ENCODE measurements around the gene RALGPS2.
"Not testable (repeated sequence)": the region's sequence is repeated elsewhere in the genome, so short reads cannot be mapped to it uniquely, and the experiment has no call there.

RALGPS2 gene

GRCh38 chr1:178946855-178947676 lies 222.0 kb downstream of the RALGPS2 start:
- DNase-seq, result no peak

DNA sequence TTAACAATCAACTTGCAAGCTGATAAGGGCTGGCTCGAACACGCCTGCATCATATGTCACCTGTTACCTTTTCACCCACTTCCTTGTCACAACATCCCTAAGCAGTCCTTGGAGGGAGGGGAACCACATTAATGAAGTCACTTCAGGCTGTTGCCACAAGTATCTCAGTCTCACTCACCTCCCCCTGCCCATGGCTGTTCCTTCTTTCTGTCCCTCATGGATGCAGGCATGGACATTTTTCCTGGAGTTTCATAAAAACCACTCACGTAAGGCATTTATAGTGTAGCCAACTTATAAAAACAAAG lies 222.6 kb downstream of the RALGPS2 start:
- DNase-seq, result no peak

- no peak for DNase-seq
These were observed 223.6 kb downstream of the RALGPS2 start for GRCh38 chr1:178948676-178949075.

DNA sequence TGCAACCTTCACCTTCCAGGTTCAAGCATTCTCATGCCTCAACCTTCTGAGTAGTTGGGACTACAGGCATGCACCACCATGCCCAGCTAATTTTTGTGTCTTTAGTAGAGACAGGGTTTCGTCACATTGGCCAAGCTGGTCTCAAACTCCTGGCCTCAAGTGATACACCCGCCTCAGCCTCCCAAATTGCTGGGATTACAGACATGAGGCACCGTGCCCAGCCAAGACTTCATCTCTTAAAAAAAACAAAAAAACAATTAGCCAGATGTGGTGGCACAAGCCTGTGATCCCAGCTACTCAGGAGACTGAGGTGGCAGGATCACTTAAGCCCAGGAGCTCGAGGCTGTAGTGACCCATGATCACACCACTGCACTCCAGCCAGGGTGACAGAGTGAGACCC lies 224.8 kb downstream of the RALGPS2 start:
- DNase-seq, result not testable (repeated sequence)

- no peak for DNase-seq
These were observed 226.6 kb downstream of the RALGPS2 start for GRCh38 chr1:178951600-178951999.

GRCh38 chr1:178953034-178953433 lies 228.0 kb downstream of the RALGPS2 start:
- no peak for DNase-seq

DNA sequence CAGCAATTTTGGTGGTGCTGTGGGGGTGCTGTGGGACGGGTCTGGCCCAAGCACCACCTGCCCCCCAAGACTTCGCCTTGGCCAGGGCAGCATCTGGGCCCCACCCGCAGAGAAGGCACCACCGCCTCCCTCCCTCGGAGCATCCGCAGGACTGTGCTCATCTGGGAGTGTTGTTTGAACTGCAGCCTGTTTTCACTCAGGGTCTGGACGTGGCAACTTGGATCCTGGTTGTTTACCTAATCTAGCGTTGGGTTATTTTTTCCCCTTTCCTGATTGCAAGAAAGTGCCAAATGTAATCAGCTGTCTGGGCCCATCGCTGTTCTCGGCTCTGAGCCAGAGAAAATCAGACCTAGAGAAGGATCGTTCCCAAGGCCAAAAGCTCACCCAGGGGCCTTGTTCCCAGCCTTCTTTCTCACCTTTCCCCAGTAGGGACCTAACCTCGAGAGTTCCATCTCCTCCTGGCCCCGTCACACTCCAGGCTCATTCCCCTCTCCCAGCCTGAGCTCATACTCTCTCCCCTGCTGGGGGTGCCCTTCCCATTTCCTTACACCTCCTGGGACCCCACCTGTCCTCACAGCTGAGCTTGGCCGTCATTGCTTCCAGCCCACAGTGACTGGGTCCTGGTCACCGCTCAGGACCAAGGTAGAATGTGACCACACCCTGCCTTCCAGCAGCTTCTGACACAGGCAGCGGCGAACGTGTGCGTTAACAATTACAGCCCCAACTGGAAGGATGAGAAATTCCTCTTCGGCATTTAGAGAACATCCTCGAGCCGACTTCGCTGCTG lies 228.7 kb downstream of the RALGPS2 start:
- no peak for DNase-seq

DNA sequence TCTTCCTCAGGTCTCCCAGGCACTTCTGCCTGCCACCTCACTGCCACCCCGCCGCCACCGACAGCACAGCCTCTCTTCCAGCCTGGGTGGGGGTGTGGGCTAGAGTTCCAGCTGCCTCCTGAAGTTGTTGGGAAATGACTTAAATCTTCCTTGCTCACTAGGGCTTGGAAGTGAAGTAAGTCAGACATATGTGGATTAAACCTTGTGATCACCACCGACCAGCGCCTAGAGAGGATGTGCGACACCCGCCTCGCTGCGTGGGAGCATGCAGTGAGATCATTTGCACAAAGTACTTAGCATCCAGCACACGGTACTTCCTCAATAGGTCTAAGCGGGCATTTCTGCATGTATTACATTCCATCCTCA lies 229.3 kb downstream of the RALGPS2 start:
- no peak for DNase-seq

DNA sequence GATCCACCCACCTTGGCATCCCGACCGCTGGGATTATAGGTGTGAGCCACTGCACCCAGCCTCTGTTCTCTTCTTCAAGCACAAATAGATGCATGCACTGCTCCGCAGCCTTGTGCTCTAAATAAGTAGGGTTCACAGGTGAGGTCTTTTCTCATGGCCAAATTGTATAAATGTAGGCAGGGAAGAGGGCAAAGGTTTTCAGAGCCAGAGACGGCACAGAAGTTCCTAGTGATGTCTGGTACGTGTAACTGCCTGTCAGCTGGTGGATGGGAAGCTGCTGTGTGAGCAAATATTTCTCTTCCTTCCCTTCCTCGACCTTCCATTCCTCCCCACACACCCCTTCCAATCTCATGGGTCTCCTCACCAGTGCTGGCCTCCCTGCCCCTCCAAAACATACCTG lies 229.9 kb downstream of the RALGPS2 start:
- DNase-seq, result no peak

DNA sequence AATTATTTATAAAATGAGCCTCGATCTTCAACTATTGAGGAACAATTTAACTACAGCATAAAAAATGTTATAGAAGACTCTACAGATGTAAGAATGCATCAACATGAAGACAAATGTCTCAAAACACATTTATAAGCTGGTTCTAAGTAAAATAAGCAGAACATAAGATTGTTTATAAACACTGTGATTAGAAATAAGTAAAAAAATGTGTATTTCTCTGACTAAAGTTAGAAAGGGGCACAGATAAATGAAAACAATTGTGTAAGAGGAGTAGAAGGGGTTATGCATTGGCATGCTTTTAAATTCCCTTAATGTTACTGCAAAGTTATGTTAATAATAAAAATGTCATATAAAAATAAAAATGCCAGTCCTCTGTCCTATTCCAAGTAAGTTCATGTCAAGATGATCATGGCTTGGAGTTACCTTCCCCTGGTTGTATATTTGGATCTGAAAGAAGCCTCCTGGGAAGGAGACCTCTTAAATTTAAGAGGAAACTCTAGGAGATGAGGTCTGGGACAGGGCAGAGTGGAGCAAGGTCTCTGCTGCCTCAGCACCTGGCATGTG lies 230.4 kb downstream of the RALGPS2 start:
- DNase-seq, result no peak

GRCh38 chr1:178958491-178958890 lies 233.4 kb downstream of the RALGPS2 start:
- DNase-seq, result no peak

- DNase-seq, result no peak
These were observed 234.8 kb downstream of the RALGPS2 start for GRCh38 chr1:178959543-178960460.

DNA sequence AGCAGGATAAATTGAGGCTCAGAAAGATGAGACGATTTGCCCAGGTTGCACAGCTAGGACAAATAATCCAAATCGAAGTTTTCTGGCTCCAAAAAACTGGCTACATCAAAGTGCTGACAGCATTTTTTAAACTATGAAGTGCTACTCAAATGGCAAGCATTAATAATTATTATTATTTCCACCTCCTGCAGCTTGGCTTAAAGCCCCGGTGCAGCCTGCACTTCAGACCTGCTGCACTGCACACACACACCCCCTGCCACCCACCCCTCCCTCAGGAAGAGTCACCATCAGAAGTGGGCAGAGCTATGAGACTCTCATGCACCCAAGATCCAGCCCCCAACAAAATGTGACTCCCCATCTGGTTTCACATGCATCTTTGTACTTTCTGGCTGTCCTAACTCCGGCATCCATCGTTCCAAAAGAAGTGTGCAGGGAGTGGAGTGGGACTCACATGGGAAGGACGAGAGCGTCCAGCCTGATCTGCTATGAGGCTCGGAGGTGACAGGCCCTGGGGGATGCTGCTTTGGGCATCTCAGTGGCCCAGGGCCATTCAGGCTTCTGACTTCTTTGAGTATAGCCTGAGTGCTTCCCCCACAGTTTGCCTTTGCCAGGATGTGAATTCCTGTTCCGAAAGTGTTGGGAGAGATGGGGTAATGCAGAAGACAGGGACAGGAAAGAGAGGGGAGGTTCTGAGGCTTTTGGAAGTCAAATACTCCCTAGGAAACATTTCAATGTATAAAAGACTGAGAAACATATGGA lies 235.6 kb downstream of the RALGPS2 start:
- DNase-seq, result no peak

- DNase-seq, result no peak
These were observed 236.3 kb downstream of the RALGPS2 start for GRCh38 chr1:178961331-178961730.

- no peak for DNase-seq
These were observed 236.8 kb downstream of the RALGPS2 start for GRCh38 chr1:178961868-178962267.

DNA sequence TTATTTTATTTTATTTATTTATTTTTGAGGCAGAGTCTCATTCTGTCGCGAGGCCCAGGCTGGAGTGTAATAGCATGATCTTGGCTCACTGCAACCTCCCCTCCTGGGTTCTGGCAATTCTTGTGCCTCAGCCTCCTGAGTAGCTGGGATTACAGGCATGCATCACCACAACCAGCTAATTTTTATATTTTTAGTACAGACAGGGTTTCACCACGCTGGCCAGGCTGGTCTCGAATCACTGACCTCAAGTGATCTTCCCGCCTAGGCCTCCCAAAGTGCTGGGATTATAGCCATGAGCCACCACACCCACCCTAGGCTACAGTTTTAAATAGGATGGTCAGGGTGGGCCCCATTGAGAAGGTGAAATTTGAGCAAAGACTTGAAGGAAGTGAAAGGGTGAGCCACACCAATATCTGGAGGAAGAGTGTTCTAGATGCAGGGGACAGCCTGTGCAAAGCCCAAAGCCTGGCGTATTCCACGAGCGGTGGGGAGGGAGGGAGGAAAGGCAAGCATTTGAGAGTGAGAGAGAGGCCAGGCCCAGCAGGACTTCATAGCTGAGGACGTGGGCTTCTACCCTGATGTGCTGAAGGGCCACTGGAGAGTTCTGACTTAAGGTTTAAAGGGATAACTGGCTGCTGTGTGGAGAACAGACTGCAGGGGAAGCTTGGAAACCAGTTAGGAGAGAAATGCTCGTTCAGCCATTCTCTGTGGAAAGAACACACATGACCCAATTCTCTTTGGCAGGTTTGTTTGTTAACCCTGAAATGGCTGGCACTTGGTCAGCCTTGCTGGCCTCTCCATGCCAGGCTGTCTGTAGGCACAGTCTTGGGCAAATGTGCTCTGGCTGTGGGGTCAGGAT lies 238.0 kb downstream of the RALGPS2 start:
- no peak for DNase-seq

DNA sequence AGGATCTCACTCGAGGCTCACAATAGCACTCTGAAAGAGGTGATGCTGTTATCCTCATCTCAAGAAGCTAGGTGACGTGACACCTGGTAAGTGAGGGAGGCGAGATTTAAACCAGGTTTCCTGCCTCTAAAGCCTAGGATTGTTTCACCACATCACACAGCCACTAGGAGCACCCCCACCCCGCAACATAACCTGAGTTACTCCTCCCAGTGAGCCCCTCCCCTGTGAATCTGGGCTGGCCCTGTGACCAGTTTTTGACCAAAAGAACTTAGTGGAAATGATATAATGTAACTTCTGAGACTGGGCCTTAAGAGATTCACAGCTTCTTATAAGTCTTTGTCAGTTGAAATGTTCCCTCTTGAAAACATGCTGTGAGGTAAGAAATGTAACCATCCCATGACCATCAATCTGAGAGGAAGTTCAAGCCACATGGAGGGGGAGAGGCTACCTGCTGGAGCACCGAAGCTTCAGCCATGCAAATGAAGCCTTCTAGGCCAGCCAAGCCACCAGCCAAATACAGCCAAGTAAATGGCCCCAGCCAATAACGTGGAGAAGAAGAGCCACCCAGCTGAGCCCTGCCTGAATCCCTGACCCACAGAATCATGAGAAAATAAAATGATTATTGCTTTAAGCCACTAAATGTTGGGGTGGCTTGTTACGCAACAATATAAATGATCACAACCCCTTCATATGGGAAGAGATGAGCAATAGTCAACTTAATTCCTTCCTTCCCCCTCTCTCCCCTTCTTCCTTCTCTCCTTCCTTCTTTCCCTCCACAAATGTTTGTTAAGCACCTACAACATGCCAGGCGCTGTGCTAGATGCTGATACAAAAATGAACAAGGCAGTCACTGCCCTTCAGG lies 239.7 kb downstream of the RALGPS2 start:
- no peak for DNase-seq

GRCh38 chr1:178966312-178966711 lies 241.3 kb downstream of the RALGPS2 start:
- DNase-seq, result no peak

- DNase-seq, result no peak
These were observed 244.4 kb downstream of the RALGPS2 start for GRCh38 chr1:178969226-178969987.

- no peak for DNase-seq
These were observed 245.1 kb downstream of the RALGPS2 start for GRCh38 chr1:178970184-178970583.
